Spleen (tissue), 11 donors: ENCODE data around the gene VGLL4. TPM values are rescaled to one million over a fixed set of nuclear protein-coding genes. Genes with fewer than 3 reads are reported as not detected.

Experiments used
- DNase-seq: peaks from one replicate; pipeline ENCODE4 v3.0.0-alpha.2; 2020
- H3K27ac ChIP-seq, 8 donors: fragments of 200-600 bp; sonication (generic) in 7 of 8; 1 replicate in 4 of 8; 2 replicates in 4 of 8; pipeline versions ENCODE4 v1.5.0 to v1.8.0; 2016 to 2021; ENCODE audit warnings: inconsistent platforms in 4 of 8, mild to moderate bottlenecking in 4 of 8, moderate library complexity in 1 of 8
- H3K27me3 ChIP-seq, 7 donors: fragments of 200-600 bp; sonication (generic) in 6 of 7; replicated peaks in 1 of 7; 1 replicate in 4 of 7; 2 replicates in 3 of 7; pipeline versions ENCODE4 v1.5.0 to v1.8.0; 2016 to 2021; ENCODE audit warnings: inconsistent platforms in 3 of 7, mild to moderate bottlenecking in 1 of 7
- H3K36me3 ChIP-seq, 6 donors: fragments of 200-600 bp; sonication (generic) in 5 of 6; 1 replicate in 4 of 6; 2 replicates in 2 of 6; pipeline versions ENCODE4 v1.5.0 to v1.8.0; 2016 to 2021; ENCODE audit warnings: inconsistent platforms in 2 of 6
- H3K4me1 ChIP-seq, 6 donors: fragments of 200-600 bp; sonication (generic) in 5 of 6; 1 replicate in 3 of 6; 2 replicates in 3 of 6; pipeline versions ENCODE4 v1.5.0 to v1.8.0; 2016 to 2021; ENCODE audit warnings: inconsistent platforms in 3 of 6
- H3K4me3 ChIP-seq, 8 donors: fragments of 200-600 bp; sonication (generic) in 7 of 8; 1 replicate in 4 of 8; 2 replicates in 4 of 8; pipeline versions ENCODE4 v1.5.0 to v1.8.0; 2016 to 2021; ENCODE audit warnings: inconsistent platforms in 4 of 8, mild to moderate bottlenecking in 4 of 8, moderate library complexity in 2 of 8
- H3K9me3 ChIP-seq, 8 donors: fragments of 200-600 bp; sonication (generic) in 7 of 8; 1 replicate in 4 of 8; 2 replicates in 4 of 8; pipeline versions ENCODE4 v1.5.0 to v1.8.0; 2016 to 2021; ENCODE audit warnings: inconsistent platforms in 4 of 8
- POLR2A ChIP-seq, 3 donors: fragments of 450-650 bp; IDR thresholded peaks; one replicate each; pipeline ENCODE4 v1.5.1; 2017; ENCODE audit warnings: antibody characterized with exemption in 3 of 3, mild to moderate bottlenecking in 1 of 3
- POLR2AphosphoS5 ChIP-seq, 3 donors: sonication (generic); formaldehyde crosslinking; IDR thresholded peaks; one replicate each; pipeline ENCODE4 v1.5.1; 2017; ENCODE audit warnings: antibody characterized with exemption in 3 of 3
- WGBS, 5 donors: extraction: QIAGEN DNeasy Blood & Tissue Kit in 3 of 5; methylation state at CpG; one replicate each; pipeline versions ENCODE4 v1.1.5 to v1.1.7; 2013 to 2018; 5-methylcytosine and 5-hydroxymethylcytosine counted together
- intact Hi-C: fragments of 100-400 bp; cut with DNase I; formaldehyde crosslinking; loops from one replicate; pipeline ENCODE4 v1.15.0; 2023; ENCODE audit warnings: low total_unique reads
- polyA plus RNA-seq, 3 donors: library from polyadenylated mRNA; stranded (reverse); fragments of 200-250 nt; gene quantifications; one replicate each; pipeline ENCODE4 v1.2.1, GENCODE V29; 2013
- total RNA-seq, 7 donors: library from RNA; depleted of rRNA in 3 of 7; stranded (reverse); fragments of >200 nt in 3 of 7; fragmentation: NEBNext Ultra II Directional in 4 of 7; extraction: Animal tissue kit (Norgen Biotek cat#: 25700) in 4 of 7; gene quantifications; one replicate each; pipeline versions ENCODE4 v1.1.0 to v1.2.1, GENCODE V29; 2016 to 2021
- TF ChIP-seq, protein P1 (sequence below), 11 experiments: fragments of 200-600 bp in 7 of 11; fragments of 450-650 bp in 4 of 11; sonication (generic) in 4 of 11; IDR thresholded peaks in 8 of 11; conservative IDR thresholded peaks in 3 of 11; 1 replicate in 7 of 11; 2 replicates in 4 of 11; pipeline versions ENCODE4 v1.4.0 to v1.8.0; 2016 to 2021; ENCODE audit warnings: antibody characterized with exemption in 11 of 11, inconsistent platforms in 4 of 11, mild to moderate bottlenecking in 1 of 11
- donor health status: healthy with polysubstance abuse.
- donor health status: DM: no; HTN: no; CAD: no; lungs with moderate emphysema.
- donor health status: DM: no; HTN: no; CAD: no.
- donor health status: Bipolar disorder and iron deficiency.
- donor health status: healthy.
- donor health status: DM: no; HTN: no; CAD: no.
- donor health status: DM: yes; HTN: yes; CAD: no.

VGLL4 gene
- total and polyA plus RNA-seq, 10 donors: 13.5 to 80.2 (median 50.8) TPM

DNA sequence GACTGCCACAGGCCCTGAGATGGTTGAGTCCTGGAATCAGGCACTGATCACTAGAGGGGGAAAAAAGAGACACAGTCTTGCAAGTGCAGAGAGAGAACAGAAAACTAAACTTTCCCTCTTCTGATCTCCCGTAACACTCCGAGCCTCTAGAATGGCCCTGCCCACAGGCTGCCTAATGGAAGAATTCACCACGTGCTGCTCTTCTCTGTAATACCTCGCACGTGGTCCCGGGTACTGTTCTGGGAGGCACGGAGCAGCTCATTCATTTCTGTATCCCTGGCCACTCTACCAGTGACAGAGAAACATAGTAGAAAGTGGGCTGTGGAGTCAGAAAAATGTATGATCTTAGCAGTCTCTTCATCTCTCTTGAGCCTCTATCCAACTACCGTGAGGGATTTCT lies 30.4 kb downstream of the VGLL4 start:
- intact Hi-C loops: no loop called here
- H3K27ac ChIP-seq: no peak overlapping the region
- TF ChIP-seq POLR2AphosphoS5 (IDR thresholded peaks at IDR 0.05) (no peak), POLR2A (IDR thresholded peaks at IDR 0.05) (no peak)
- TF ChIP-seq, protein P1, sequence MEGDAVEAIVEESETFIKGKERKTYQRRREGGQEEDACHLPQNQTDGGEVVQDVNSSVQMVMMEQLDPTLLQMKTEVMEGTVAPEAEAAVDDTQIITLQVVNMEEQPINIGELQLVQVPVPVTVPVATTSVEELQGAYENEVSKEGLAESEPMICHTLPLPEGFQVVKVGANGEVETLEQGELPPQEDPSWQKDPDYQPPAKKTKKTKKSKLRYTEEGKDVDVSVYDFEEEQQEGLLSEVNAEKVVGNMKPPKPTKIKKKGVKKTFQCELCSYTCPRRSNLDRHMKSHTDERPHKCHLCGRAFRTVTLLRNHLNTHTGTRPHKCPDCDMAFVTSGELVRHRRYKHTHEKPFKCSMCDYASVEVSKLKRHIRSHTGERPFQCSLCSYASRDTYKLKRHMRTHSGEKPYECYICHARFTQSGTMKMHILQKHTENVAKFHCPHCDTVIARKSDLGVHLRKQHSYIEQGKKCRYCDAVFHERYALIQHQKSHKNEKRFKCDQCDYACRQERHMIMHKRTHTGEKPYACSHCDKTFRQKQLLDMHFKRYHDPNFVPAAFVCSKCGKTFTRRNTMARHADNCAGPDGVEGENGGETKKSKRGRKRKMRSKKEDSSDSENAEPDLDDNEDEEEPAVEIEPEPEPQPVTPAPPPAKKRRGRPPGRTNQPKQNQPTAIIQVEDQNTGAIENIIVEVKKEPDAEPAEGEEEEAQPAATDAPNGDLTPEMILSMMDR (IDR thresholded peaks at IDR 0.05 in 8 of 11, conservative IDR thresholded peaks at IDR 0.05 in 3 of 11): no peak
- H3K9me3 ChIP-seq: no peaks in the 10 kb centered on the region
- 79 to 95% (median 91%) methylated on average over 8 of the region's 8 CpGs for WGBS, 5 donors
- peaks cover 0 to 6% (median 0%) of the 10 kb centered on the region in 6 donors for H3K36me3 ChIP-seq
- no peaks in the 10 kb centered on the region for H3K27me3 ChIP-seq
- no peak for DNase-seq
- peaks cover 3 to 90% (median 28%) of the 10 kb centered on the region in 6 donors for H3K4me1 ChIP-seq
- no peak overlapping the region for H3K4me3 ChIP-seq

DNA sequence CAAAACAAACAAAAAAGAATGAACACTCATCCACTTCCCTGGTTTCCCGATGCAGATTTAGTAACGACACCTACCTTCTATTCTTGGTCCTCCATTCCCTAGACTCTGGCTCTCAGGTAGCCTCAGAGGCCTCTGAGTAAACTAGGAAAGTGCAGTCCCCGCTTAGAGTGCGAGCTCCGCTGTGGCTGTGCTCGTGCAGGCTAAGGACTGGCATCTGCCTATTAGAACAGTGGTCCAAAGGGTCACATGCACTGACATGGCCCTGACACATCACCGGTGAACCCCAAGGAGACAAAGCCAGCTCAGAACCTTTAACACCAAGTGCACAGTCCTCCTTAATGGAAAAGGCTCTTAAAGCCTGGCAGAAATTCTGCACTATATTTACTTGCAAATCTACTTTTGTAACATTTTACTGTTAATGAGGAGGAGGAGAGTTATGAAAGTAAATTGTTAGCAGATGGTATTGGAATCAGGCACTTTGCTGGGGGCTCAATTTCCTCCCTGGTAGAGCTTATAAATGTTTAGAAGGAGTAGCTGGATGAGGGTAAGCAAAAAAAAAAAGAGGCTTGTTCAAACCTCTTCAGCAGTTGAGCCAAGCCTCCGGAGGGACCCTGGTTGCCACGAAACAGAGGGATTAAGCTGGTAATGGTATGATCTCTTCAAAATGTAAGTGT lies 31.1 kb downstream of the VGLL4 start:
- 78 to 90% (median 85%) methylated on average over 9 of the region's 9 CpGs for WGBS, 5 donors
- intact Hi-C loops: no loop called here
- peaks cover 9 to 91% (median 35%) of the 10 kb centered on the region in 6 donors for H3K4me1 ChIP-seq
- H3K9me3 ChIP-seq: no peaks in the 10 kb centered on the region
- no peak overlapping the region for H3K27ac ChIP-seq
- H3K36me3 ChIP-seq: peaks cover 0 to 6% (median 0%) of the 10 kb centered on the region in 6 donors
- TF ChIP-seq, protein P1 (IDR thresholded peaks at IDR 0.05 in 8 of 11, conservative IDR thresholded peaks at IDR 0.05 in 3 of 11): no peak
- TF ChIP-seq POLR2A (IDR thresholded peaks at IDR 0.05) (no peak), POLR2AphosphoS5 (IDR thresholded peaks at IDR 0.05) (no peak)
- no peak overlapping the region for H3K4me3 ChIP-seq
- DNase-seq: no peak
- no peaks in the 10 kb centered on the region for H3K27me3 ChIP-seq

DNA sequence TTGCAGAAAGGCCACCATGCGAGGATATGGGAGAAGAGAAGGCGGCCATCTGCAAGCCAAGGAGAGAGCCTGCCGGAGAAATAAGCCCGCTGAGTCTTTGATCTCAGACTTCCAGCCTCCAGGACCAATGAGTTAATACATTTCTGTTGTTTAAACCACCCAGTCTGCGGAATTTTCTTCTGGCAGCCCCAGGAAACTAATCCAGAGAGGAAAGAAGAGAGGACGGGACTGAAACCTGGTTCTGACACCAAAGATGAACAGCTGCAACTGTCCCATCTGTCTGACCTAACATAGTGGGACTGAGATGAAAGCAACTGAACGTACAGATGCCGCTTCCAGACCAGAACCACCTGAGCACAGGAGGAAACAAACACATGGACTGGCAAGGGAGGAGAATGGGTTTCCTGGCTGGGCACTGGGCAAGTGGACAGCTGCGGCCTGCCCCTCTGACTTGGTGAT lies 32.3 kb downstream of the VGLL4 start:
- H3K27ac ChIP-seq: no peak overlapping the region
- no peak for DNase-seq
- H3K36me3 ChIP-seq: peaks cover 0 to 12% (median 0%) of the 10 kb centered on the region in 6 donors
- H3K9me3 ChIP-seq: no peaks in the 10 kb centered on the region
- H3K27me3 ChIP-seq: no peaks in the 10 kb centered on the region
- H3K4me3 ChIP-seq: no peak overlapping the region
- intact Hi-C loops: no loop called here
- H3K4me1 ChIP-seq: peaks cover 10 to 88% (median 31%) of the 10 kb centered on the region in 6 donors
- 91 to 97% (median 94%) methylated on average over 9 of the region's 9 CpGs for WGBS, 5 donors
- TF ChIP-seq, protein P1 (IDR thresholded peaks at IDR 0.05 in 8 of 11, conservative IDR thresholded peaks at IDR 0.05 in 3 of 11): no peak
- no peak for TF ChIP-seq POLR2A (IDR thresholded peaks at IDR 0.05)
- no peak for TF ChIP-seq POLR2AphosphoS5 (IDR thresholded peaks at IDR 0.05)

DNA sequence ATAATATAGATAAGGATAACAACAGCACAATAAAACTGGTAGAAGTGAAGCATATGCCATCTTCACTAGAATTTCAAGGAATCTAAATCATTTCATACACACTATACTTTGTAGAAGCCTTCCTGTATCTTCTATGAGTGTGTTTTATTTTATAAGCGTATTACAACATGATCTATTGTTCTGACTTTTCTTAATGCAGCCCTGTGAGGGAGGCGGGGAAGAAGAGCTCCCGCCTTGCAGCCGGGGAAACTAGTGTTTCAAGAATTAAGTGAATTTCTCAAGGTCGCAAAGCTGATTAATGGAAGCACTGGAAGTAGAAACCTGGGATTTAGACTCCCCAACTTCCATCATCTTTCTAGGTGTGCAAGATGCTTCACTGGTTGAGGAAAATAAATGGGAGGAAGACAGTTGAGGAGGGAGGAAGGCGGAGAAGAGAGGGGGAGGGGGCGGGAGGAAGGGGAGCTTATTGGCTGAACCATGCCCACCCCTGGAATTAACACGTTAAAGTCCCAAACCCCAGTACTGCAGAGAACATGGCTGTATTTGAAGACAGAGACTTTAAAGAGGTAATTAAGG lies 32.9 kb downstream of the VGLL4 start:
- H3K4me1 ChIP-seq: peaks cover 9 to 87% (median 31%) of the 10 kb centered on the region in 6 donors
- TF ChIP-seq, protein P1 (IDR thresholded peaks at IDR 0.05 in 8 of 11, conservative IDR thresholded peaks at IDR 0.05 in 3 of 11): no peak
- no peak for TF ChIP-seq POLR2AphosphoS5 (IDR thresholded peaks at IDR 0.05)
- no peak for TF ChIP-seq POLR2A (IDR thresholded peaks at IDR 0.05)

More for the DNA sequence above, 32.9 kb downstream of the VGLL4 start:
- peaks cover 0 to 17% (median 0%) of the 10 kb centered on the region in 6 donors for H3K36me3 ChIP-seq
- intact Hi-C loops: no loop called here
- no peak overlapping the region for H3K4me3 ChIP-seq
- H3K9me3 ChIP-seq: no peaks in the 10 kb centered on the region
- 71 to 85% (median 75%) methylated on average over 8 of the region's 8 CpGs for WGBS, 5 donors
- no peak for DNase-seq
- H3K27ac ChIP-seq: no peak overlapping the region
- no peaks in the 10 kb centered on the region for H3K27me3 ChIP-seq
